Stimulated activated CD4-positive, alpha-beta T cell treated with anti-CD3 and anti-CD28 coated beads, Interleukin-2, amount 100 ng/mL, for 4 hours (primary cell): ENCODE results near the gene TIMM17A.

Experiments used
- DNase-seq: peaks from one replicate; pipeline ENCODE4 v3.0.0-alpha.2; 2020; ENCODE audit warnings: low read depth

The TIMM17A gene

DNA sequence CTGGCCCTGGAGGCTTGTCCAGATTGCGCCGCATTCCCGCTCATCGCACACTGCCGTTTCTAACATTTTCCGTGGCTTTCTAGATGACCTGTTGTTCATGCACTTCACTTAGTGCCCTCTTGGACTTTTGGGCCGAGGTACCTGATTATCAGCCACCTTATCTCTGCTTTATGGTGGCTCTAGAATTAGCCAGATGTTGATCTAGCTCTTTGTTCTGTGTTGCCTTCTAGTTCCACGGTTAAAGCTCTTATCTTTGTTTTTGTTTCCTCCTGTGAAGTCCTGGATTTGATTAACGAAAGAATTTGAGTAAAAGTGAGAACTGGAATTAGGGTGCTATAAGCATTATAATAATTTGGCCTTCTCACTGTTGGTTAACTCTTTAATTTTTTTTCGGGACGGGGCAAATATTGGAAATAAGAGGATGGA lies 28.1 kb downstream of the TIMM17A start:
- no peak for DNase-seq

DNA sequence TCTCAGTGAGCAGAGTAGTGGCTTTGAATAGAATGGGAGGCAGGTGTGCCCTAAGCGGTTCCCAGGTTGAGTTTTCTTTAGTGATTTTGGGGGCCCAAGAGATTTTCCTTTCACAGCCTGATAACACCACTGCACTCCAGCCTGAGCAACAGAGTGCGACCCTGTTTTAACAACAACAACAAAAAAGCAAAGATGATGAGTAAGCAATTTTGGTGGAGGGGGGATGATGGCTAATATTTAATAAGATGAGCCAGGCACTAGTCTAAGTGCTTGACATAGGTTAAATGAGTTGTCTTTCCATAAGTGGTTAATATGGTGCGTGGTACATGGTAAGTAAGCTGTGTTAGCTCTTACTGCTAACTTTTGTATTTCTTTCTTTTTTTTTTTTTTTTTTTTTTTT lies 29.1 kb downstream of the TIMM17A start:
- no peak for DNase-seq

GRCh38 chr1:201985355-201985754 lies 30.1 kb downstream of the TIMM17A start:
- no peak for DNase-seq

DNA sequence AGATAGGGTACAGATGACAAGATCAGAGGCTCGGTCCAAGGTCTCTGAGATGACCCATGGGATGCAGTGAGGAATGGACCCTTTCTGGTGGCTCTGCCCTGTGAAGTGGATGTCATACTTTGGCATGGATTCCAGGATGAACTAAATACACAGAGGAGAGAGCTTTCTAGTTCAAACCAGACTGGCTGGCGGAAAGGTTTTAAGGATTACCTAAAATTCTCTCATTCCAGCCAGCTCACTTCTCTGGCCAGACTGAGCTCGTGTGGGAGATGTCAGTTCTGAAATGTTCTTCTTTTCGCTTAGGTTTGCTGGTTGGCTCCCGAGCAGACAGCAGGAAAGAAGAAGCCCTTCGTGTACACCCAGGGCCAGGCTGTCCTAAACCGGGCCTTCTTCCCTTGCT lies 33.3 kb downstream of the TIMM17A start:
- no peak for DNase-seq

DNA sequence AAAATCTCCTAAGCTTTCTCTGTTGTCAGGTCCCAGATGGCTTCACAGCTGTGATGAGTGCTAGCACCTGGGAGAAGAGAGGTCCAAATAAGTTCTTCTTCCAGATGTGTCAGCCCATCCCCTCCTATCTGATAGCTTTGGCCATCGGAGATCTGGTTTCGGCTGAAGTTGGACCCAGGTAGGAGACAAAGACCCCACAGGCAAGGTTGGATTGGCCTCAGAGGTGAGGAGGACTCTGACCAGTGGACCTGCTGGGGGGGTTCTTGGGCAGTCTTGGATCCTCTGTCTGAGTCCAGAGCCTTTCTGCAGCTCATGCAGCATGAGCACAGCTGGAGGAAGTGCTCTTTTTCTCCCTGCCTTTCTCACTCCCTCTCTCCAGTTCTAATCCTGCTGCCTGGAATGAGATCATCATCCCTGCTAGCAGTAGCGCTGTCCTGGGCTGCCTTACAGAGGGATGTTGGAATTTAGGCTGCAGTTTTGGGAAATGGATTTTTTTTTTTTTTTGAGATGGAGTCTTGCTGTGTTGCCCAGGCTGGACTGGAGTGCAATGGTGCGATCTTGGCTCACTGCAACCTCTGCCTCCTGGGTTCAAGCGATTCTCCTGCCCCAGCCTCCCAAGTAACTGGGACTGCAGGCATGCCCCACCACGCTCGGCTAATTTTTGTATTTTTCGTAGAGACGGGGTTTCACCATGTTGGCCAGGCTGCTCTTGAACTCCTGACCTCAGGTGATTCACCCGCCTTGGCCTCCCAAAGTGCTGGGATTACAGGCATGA lies 34.2 kb downstream of the TIMM17A start:
- DNase-seq, result no peak

GRCh38 chr1:201990427-201990826 lies 35.1 kb downstream of the TIMM17A start:
- no peak for DNase-seq

GRCh38 chr1:201999625-202000238 lies 44.4 kb downstream of the TIMM17A start:
- DNase-seq, result no peak

GRCh38 chr1:202002507-202002906 lies 47.2 kb downstream of the TIMM17A start:
- DNase-seq, result no peak

DNA sequence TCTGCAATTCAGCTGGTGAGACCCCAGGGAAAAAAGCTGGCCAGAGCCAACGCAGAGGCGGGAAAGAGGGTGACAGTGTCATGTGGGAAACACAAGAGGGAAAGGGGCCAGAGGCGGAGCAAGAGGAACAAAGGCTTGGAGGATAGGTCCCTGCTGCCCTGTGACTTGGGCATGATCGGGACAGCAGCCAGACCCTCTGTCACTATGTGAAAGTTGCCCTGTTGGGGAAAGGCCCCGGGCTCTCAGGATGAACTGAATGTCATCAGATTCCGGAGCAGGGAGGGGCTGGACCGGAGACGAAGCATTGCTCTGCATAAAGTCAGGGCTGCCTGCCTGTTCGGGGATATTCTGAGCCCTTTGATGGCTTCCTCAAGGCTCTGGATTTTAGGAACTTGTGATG lies 49.4 kb downstream of the TIMM17A start:
- no peak for DNase-seq

- no peak for DNase-seq
Measured at GRCh38 chr1:202005958-202006357, 50.7 kb downstream of the TIMM17A start.

GRCh38 chr1:202007304-202007703 lies 52.0 kb downstream of the TIMM17A start:
- no peak for DNase-seq

DNA sequence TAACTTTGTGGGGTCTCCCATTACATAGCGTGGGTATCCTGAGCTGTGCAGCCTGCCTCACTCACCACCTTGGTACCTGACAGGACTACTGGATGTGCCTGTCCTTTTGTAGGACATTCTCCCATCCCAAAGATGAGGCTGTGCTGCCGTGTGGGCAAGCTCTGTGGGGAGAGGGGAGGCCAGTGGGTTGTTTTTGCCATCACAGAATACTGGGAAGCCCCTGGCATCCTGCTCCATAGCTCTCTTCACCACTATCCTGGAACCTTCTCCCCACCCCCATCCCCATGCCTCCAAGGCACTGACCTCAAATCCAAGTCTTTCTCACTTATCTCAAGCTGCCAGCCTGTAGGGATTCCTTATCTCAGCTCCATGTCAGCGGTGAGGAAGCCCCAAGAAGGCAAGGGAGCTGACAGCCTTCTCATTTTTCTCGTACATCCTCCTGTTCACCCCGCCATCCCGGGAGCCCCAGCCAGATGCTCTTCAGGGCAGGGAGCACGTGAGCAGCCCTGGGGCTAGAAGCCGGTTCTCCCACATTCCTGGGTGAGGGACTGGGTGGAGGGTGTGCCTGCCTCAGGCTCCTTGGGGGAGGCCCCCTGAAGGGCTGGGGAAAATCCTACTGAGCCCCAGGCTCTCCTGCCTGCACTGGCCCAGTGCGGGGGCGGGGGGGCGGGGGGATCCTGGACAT lies 52.6 kb downstream of the TIMM17A start:
- no peak for DNase-seq

- peak; percentile 43 for DNase-seq
Measured at GRCh38 chr1:202009326-202010179, 54.2 kb downstream of the TIMM17A start.

DNA sequence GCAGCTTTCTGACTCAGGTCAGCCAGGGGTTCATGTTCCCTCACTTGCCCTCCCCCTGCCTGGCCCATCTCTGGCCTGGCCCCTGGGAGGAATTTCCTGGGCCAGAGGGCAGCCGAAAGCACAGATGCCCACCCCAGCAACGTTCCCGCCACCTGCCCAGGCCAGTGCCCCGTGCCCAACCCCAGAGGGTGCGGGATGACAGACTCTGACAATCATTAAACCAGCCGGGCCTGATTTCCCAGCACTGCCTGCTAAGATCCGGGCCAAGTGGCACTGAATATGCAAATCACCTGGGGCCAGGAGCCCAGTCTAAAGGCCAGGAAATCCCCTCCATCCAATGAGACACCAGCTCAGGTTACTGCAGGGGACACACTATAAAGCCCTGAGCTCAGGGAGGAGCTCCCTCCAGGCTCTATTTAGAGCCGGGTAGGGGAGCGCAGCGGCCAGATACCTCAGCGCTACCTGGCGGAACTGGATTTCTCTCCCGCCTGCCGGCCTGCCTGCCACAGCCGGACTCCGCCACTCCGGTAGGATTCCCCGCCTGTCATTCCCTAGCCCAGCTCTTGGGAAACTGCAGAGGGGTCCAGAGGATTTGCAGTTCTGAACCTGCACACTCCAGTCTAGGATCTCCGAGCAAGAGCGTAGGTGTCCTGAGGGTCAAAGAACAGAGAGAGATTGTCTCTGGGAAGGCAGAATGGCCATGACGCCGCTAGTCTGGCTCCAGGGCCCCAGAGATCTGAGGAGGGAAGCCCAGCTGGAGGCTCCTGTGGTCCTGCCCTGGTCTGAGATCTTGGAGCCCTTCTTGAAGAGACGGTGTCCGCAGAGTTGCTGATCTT lies 55.1 kb downstream of the TIMM17A start, which contains the start of gene ELF3:
Gene ELF3, plus strand, starts transcription at position 408 of the 836 bp plus-strand sequence. CDS start 550 bp downstream, outside the sequence.
- DNase-seq, result no peak

- DNase-seq, result no peak
Measured at GRCh38 chr1:202011994-202012393, 56.7 kb downstream of the TIMM17A start.

GRCh38 chr1:202012544-202013478 lies 57.5 kb downstream of the TIMM17A start:
- DNase-seq, result no peak

- DNase-seq, result no peak
Measured at GRCh38 chr1:202013603-202014002, 58.3 kb downstream of the TIMM17A start.

DNA sequence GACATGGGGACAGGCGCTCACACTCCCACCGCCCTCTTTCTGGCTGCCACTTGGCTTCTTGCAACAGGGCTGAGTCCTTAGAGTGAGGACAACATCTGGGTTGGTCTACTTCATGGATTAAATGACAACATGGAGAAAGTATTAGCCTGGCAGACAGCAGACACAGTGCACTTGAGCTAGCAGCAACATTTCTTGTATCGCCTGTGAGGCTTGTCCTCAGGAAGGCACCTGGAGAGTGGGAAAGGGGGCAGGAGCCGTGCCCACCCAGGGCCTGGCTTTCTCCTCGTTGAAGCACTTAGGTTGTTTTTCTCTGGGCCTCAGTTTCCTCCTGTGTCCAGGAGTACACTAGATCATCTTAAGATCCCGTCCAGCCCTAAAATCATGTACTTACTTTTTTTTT lies 58.8 kb downstream of the TIMM17A start:
- no peak for DNase-seq

DNA sequence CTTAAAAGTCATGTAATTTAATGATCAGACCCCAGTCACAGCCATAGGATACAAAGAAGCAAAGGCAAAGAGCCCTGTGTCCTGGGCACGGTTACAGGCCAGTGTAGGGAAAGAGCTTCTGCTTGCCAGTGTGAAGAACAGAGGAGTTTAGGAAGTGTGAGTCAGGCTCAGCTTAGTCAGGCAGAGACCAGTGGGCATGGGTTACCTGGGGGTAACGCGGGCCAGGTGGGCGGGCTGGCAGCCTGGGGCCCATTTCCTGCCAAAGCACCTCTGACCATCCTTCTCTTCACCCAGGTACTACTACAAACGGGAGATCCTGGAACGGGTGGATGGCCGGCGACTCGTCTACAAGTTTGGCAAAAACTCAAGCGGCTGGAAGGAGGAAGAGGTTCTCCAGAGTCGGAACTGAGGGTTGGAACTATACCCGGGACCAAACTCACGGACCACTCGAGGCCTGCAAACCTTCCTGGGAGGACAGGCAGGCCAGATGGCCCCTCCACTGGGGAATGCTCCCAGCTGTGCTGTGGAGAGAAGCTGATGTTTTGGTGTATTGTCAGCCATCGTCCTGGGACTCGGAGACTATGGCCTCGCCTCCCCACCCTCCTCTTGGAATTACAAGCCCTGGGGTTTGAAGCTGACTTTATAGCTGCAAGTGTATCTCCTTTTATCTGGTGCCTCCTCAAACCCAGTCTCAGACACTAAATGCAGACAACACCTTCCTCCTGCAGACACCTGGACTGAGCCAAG lies 59.8 kb downstream of the TIMM17A start:
- DNase-seq, result no peak

DNA sequence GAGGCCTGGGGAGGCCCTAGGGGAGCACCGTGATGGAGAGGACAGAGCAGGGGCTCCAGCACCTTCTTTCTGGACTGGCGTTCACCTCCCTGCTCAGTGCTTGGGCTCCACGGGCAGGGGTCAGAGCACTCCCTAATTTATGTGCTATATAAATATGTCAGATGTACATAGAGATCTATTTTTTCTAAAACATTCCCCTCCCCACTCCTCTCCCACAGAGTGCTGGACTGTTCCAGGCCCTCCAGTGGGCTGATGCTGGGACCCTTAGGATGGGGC lies 60.3 kb downstream of the TIMM17A start:
- DNase-seq, result no peak
